ENCODE results near the gene SHMT2. TPM values are rescaled to one million over a fixed set of nuclear protein-coding genes. Genes with fewer than 3 reads are reported as not detected.

Gene SHMT2
- total and polyA plus RNA-seq, 2 of the 13 experiments (the other 11 are each of a cell fraction or from before 2014, with no cell fraction given), result 181 to 393 TPM

- TF ChIP-seq IRF9 (CRISPR knock-in tag; IDR thresholded peaks at IDR 0.05; ENCODE audit: borderline replicate concordance) (no peak), GPBP1L1 (CRISPR knock-in tag; IDR thresholded peaks at IDR 0.05) (no peak), ZNF362 (CRISPR knock-in tag; IDR thresholded peaks at IDR 0.05; ENCODE audit: borderline replicate concordance) (no peak)
Observed at GRCh38 chr12:57263096-57263495, 33.6 kb downstream of the SHMT2 start (continued).

DNA sequence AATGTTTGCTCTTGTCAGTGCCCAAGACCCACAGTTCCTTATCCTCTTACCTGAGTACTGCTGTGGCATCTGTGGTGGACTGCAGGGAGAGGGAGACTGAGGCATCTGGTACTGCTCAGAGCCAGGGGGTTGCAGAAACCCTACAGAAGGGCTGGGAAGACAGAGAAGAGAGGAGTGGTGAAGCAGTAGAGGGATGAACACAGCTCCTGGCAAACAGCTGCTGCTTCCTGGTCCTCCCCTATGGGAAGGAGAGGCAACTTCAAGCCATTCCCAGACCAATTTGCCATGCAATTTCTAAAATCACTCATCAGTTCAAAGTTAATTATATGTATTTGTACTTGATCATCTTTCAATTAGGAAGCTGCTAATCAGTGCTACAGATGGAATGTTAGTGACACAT is 37.2 kb downstream of the SHMT2 start:
- no peak for FAIRE-seq

More for the DNA sequence above, 37.2 kb downstream of the SHMT2 start:
- no peak overlapping the region for H3K4me3 ChIP-seq (replicated peaks in 1 of 3; ENCODE audit: insufficient read depth in 1 of 3, low read depth in 2 of 3, low read length in 3 of 3)
- ChIA-PET CTCF (ENCODE audit: low intra/inter-chr PET ratio, low total read pairs) (no interaction called here), POLR2A (no interaction called here)
- TF ChIP-seq PCBP1 (IDR thresholded peaks at IDR 0.05; ENCODE audit: borderline replicate concordance, low read depth, low read length) (no peak), SALL2 (CRISPR knock-in tag; IDR thresholded peaks at IDR 0.05) (no peak), ZNF550 (CRISPR knock-in tag; IDR thresholded peaks at IDR 0.05; ENCODE audit: borderline replicate concordance) (no peak), ZNF782 (CRISPR knock-in tag; IDR thresholded peaks at IDR 0.05; ENCODE audit: borderline replicate concordance) (no peak), KDM5A (IDR thresholded peaks at IDR 0.05; ENCODE audit: borderline replicate concordance, low read length) (no peak), CBX1 (IDR thresholded peaks at IDR 0.05; ENCODE audit: low read depth) (no peak), ZNF180 (CRISPR knock-in tag; IDR thresholded peaks at IDR 0.05; ENCODE audit: borderline replicate concordance, low read depth) (no peak), ZNF790 (CRISPR knock-in tag; IDR thresholded peaks at IDR 0.05; ENCODE audit: borderline replicate concordance) (no peak), ZNF598 (CRISPR knock-in tag; IDR thresholded peaks at IDR 0.05; ENCODE audit: borderline replicate concordance) (no peak), U2AF1 (optimal IDR thresholded peaks at IDR 0.05; ENCODE audit: low read depth, low read length) (no peak), RORA (CRISPR knock-in tag; IDR thresholded peaks at IDR 0.05) (no peak), GATAD2A (CRISPR knock-in tag; IDR thresholded peaks at IDR 0.05) (no peak), ZNF83 (CRISPR knock-in tag; IDR thresholded peaks at IDR 0.05; ENCODE audit: borderline replicate concordance) (no peak), ATF1 (CRISPR knock-in tag; IDR thresholded peaks at IDR 0.05) (no peak), ZBTB7B (CRISPR knock-in tag; IDR thresholded peaks at IDR 0.05) (no peak)
- H3K79me2 ChIP-seq (ENCODE audit: insufficient read depth, low read length), result no peaks in the 10 kb centered on the region
- intact Hi-C loops (cut with micrococcal nuclease; ENCODE audit: unreplicated experiment), result no loop called here
- no peak for DNase-seq (ENCODE audit: low spot score)
- H3K4me1 ChIP-seq (ENCODE audit: insufficient read depth, low read length), result no peaks in the 10 kb centered on the region
- H4K20me1 ChIP-seq (ENCODE audit: insufficient read depth, low read length), result no peaks in the 10 kb centered on the region
- no peak overlapping the region for H3K27ac ChIP-seq (ENCODE audit: extremely low read length, insufficient read depth, low read length)
- no peak overlapping the region for H2AFZ ChIP-seq (ENCODE audit: low read length)
- BruUV-seq (replicated peaks), result no TSS peak
- no peaks in the 10 kb centered on the region for H3K27me3 ChIP-seq (ENCODE audit: control insufficient read depth in 1 of 2, insufficient read depth in 2 of 2, low read length in 2 of 2)
- no peak overlapping the region for H3K4me2 ChIP-seq (ENCODE audit: low read depth, low read length)
- peaks cover 5 to 36% of the 10 kb centered on the region in 2 experiments; a peak in 4 of 5 replicates for H3K36me3 ChIP-seq (replicated peaks in 1 of 2; ENCODE audit: control insufficient read depth in 1 of 2, insufficient read depth in 2 of 2, low read length in 2 of 2)
- no peak for ATAC-seq
- no peak overlapping the region for H3K9ac ChIP-seq (ENCODE audit: insufficient read depth, low read depth, low read length)
- in situ Hi-C loops (cut with HindIII; ENCODE audit: extremely low pct_ligation_motif_present, low pct_unique_long_range_greater_than_20kb), result no loop called here
- H3K9me3 ChIP-seq (ENCODE audit: low read length), result no peaks in the 10 kb centered on the region

Data from HepG2 (cell line).